ENCODE results near the gene AK1. TPM values are rescaled to one million over a fixed set of nuclear protein-coding genes. Genes with fewer than 3 reads are reported as not detected.
A peak's percentile ranks its signal among the peaks of the same experiment; 100 is the strongest.

The AK1 gene
- total RNA-seq, 6 experiments from 2014 or later = 109 to 130 (median 124) TPM

GRCh38 chr9:127893392-127893791, 15.9 kb upstream of the AK1 start:
- no peak for DNase-seq
- peaks cover 2% of the 10 kb centered on the region for H3K27me3 Mint-ChIP-seq (ENCODE audit: insufficient read depth)
- TF ChIP-seq CTCF (IDR thresholded peaks at IDR 0.05) = no peak
- no peak overlapping the region for H3K27ac Mint-ChIP-seq
- H3K4me1 Mint-ChIP-seq (ENCODE audit: low read depth) = peaks cover 3% of the 10 kb centered on the region
- H3K4me3 Mint-ChIP-seq = no peak overlapping the region
- H3K9me3 Mint-ChIP-seq = peaks cover 34% of the 10 kb centered on the region
- H3K36me3 Mint-ChIP-seq (ENCODE audit: low read depth) = peaks cover 61% of the 10 kb centered on the region

- Mint-ChIP-seq H3K4me3 (no peak overlapping the region), H3K27me3 (ENCODE audit: insufficient read depth) (peaks cover 2% of the 10 kb centered on the region), H3K9me3 (peaks cover 34% of the 10 kb centered on the region), H3K4me1 (ENCODE audit: low read depth) (no peaks in the 10 kb centered on the region), H3K27ac (no peak overlapping the region), H3K36me3 (ENCODE audit: low read depth) (peaks cover 61% of the 10 kb centered on the region)
- no peak for DNase-seq
- no peak for TF ChIP-seq CTCF (IDR thresholded peaks at IDR 0.05)
Measured at GRCh38 chr9:127892831-127893230, 15.4 kb upstream of the AK1 start.

- Mint-ChIP-seq H3K27ac (no peak overlapping the region), H3K9me3 (peaks cover 27% of the 10 kb centered on the region), H3K4me3 (no peak overlapping the region), H3K4me1 (ENCODE audit: low read depth) (no peaks in the 10 kb centered on the region), H3K36me3 (ENCODE audit: low read depth) (peaks cover 49% of the 10 kb centered on the region), H3K27me3 (ENCODE audit: insufficient read depth) (peaks cover 2% of the 10 kb centered on the region)
- DNase-seq = no peak
- TF ChIP-seq CTCF (IDR thresholded peaks at IDR 0.05) = no peak
Measured at GRCh38 chr9:127890053-127890452, 12.6 kb upstream of the AK1 start.

- DNase-seq = no peak
- H3K27ac Mint-ChIP-seq = no peak overlapping the region
- H3K36me3 Mint-ChIP-seq (ENCODE audit: low read depth) = peaks cover 26% of the 10 kb centered on the region
- H3K27me3 Mint-ChIP-seq (ENCODE audit: insufficient read depth) = peaks cover 2% of the 10 kb centered on the region
- H3K9me3 Mint-ChIP-seq = peaks cover 7% of the 10 kb centered on the region
- peak; percentile 52 for TF ChIP-seq CTCF (IDR thresholded peaks at IDR 0.05)
- H3K4me1 Mint-ChIP-seq (ENCODE audit: low read depth) = peaks cover 8% of the 10 kb centered on the region; the same call in 1 of the 2 replicates
- H3K4me3 Mint-ChIP-seq = no peak overlapping the region
Measured at GRCh38 chr9:127887792-127888191, 10.3 kb upstream of the AK1 start.

GRCh38 chr9:127886401-127886972, 9.0 kb upstream of the AK1 start:
- no peak overlapping the region for H3K4me3 Mint-ChIP-seq
- H3K9me3 Mint-ChIP-seq = no peaks in the 10 kb centered on the region
- H3K4me1 Mint-ChIP-seq (ENCODE audit: low read depth) = peaks cover 8% of the 10 kb centered on the region; the same call in 1 of the 2 replicates
- no peak for TF ChIP-seq CTCF (IDR thresholded peaks at IDR 0.05)
- no peak for DNase-seq
- H3K27ac Mint-ChIP-seq = no peak overlapping the region
- H3K36me3 Mint-ChIP-seq (ENCODE audit: low read depth) = peaks cover 13% of the 10 kb centered on the region; the same call in 1 of the 2 replicates
- H3K27me3 Mint-ChIP-seq (ENCODE audit: insufficient read depth) = peaks cover 2% of the 10 kb centered on the region
